Liver (tissue), 9 donors: ENCODE results near the gene NTN1. TPM values are rescaled to one million over a fixed set of nuclear protein-coding genes. Genes with fewer than 3 reads are reported as not detected.
A peak's percentile ranks its signal among the peaks of the same experiment; 100 is the strongest.

Experiments
- DNase-seq: peaks from one replicate; pipeline ENCODE4 v3.0.0-alpha.2; 2017; ENCODE audit warnings: low spot score
- H3K27ac ChIP-seq, 2 donors: one replicate each; pipeline ENCODE4 v1.7.0; 2013; ENCODE audit warnings: inconsistent platforms in 2 of 2, low read length in 2 of 2, control low read depth in 1 of 2, low read depth in 1 of 2, mild to moderate bottlenecking in 1 of 2
- H3K27me3 ChIP-seq, 4 donors: one replicate each; pipeline versions ENCODE4 v1.6.1 to v1.7.0; 2013; ENCODE audit warnings: low read length in 3 of 4, inconsistent platforms in 1 of 4, mild to moderate bottlenecking in 1 of 4, moderate library complexity in 1 of 4; ENCODE audit not compliant: control insufficient read depth in 4 of 4, insufficient read depth in 4 of 4
- H3K36me3 ChIP-seq, 4 donors: one replicate each; pipeline versions ENCODE4 v1.6.1 to v1.7.0; 2013; ENCODE audit warnings: low read length in 3 of 4, mild to moderate bottlenecking in 3 of 4, low read depth in 1 of 4, moderate library complexity in 1 of 4; ENCODE audit not compliant: control insufficient read depth in 4 of 4, insufficient read depth in 3 of 4
- H3K4me1 ChIP-seq, 4 donors: one replicate each; pipeline versions ENCODE4 v1.6.1 to v1.7.0; 2013; ENCODE audit warnings: low read length in 3 of 4, mild to moderate bottlenecking in 3 of 4, moderate library complexity in 1 of 4; ENCODE audit not compliant: control insufficient read depth in 4 of 4, insufficient read depth in 4 of 4
- H3K4me3 ChIP-seq, 3 donors: one replicate each; pipeline versions ENCODE4 v1.6.1 to v1.7.0; 2013; ENCODE audit warnings: low read length in 3 of 3, control low read depth in 1 of 3, low read depth in 1 of 3, mild to moderate bottlenecking in 1 of 3
- H3K9ac ChIP-seq, 2 donors: one replicate each; pipeline ENCODE4 v1.7.0; 2013; ENCODE audit warnings: low read length in 2 of 2, mild to moderate bottlenecking in 2 of 2, moderate library complexity in 2 of 2, control low read depth in 1 of 2, low read depth in 1 of 2
- H3K9me3 ChIP-seq, 4 donors: one replicate each; pipeline versions ENCODE4 v1.6.1 to v1.7.0; 2013; ENCODE audit warnings: low read length in 3 of 4; ENCODE audit not compliant: control insufficient read depth in 4 of 4
- CTCF ChIP-seq: fragments of 150-350 bp; IDR thresholded peaks from 2 replicates; pipeline ENCODE4 v1.5.1; 2017; ENCODE audit warnings: improper control_type of control experiment, low read depth, low read length; ENCODE audit not compliant: missing input control
- JUND ChIP-seq, 2 donors: IDR thresholded peaks; 2 replicates each; pipeline ENCODE4 v1.6.1; 2016; ENCODE audit warnings: antibody characterized with exemption in 2 of 2
- REST ChIP-seq: IDR thresholded peaks from 2 replicates; pipeline ENCODE4 v1.6.1; 2016; ENCODE audit warnings: antibody characterized with exemption, mild to moderate bottlenecking
- WGBS: extraction: QIAGEN DNeasy Blood & Tissue Kit; methylation state at CpG from one replicate; pipeline ENCODE4 v1.1.7; 2013; 5-methylcytosine and 5-hydroxymethylcytosine counted together
- polyA plus RNA-seq, 2 donors: library from polyadenylated mRNA; stranded (reverse) in 1 of 2; unstranded in 1 of 2; fragments of 200-250 nt in 1 of 2; fragments of >200 nt in 1 of 2; fragmentation: Nextera tagmentation in 1 of 2; extraction: Ambion mirVana in 1 of 2; gene quantifications; one replicate each; pipeline versions ENCODE4 v1.2.1 to v1.2.3, GENCODE V29; 2013 to 2015
- total RNA-seq, 2 donors: library from RNA; depleted of rRNA; stranded (reverse); fragments of >200 nt; gene quantifications; one replicate each; pipeline ENCODE4 v1.2.3, GENCODE V29; 2014
- donor health status: healthy.
- donor health status: healthy.
- donor health status: healthy.
- donor health status: healthy.
- donor health status: healthy.

The NTN1 gene
- total and polyA plus RNA-seq, 4 donors = 0.14 to 8.7 (median 4.3) TPM

DNA sequence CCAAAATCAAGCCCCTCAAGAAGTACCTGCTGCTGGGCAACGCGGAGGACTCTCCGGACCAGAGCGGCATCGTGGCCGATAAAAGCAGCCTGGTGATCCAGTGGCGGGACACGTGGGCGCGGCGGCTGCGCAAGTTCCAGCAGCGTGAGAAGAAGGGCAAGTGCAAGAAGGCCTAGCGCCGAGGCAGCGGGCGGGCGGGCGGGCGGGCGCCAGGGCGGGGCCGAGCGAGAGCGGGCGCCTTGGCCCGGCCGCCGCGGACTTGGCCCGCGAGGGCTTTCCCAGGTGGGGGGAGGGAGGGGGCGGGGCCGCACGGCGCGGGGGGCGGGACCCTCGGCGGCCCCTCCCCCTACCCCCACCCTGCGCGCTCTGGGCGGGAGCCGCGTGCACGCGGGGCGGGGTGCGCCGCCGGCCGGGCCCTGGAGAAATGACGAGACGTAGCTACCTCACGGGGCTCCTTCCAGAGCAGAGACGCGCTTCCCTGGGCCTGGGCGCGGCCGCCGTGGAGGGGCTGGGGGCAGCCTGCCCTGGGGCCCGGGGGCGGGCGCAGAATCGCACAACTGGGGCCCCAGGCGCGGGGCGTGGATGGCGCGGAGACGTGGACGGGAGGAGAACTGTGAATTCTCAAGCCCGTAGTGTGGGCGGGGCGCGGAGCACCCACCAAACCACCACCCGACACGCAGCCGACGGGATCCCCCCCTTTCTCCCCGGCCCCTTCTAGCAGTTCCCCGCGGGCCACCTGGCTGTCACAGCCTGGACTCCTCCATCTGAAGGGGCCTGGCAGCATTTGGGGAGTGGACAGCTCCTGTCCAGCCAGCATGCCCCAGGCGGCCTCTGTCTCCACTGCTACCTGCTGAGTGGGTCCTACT lies 218.7 kb downstream of the NTN1 start:
- Histone ChIP-seq H3K4me3 (peak overlapping the region in 2 of 3 donors; percentile 40 to 44), H3K27me3 (no peaks in the 10 kb centered on the region), H3K27ac (peak overlapping the region; percentile 85 to 90), H3K9me3 (no peaks in the 10 kb centered on the region), H3K9ac (peak overlapping the region in 1 of 2 donors; percentile 33), H3K36me3 (no peaks in the 10 kb centered on the region), H3K4me1 (peaks cover 13 to 25% (median 19%) of the 10 kb centered on the region in 4 donors)
- DNase-seq = peak; percentile 74
- TF ChIP-seq CTCF (no peak), REST (peak; percentile 45)
- WGBS = 12% methylated on average over 84 of the region's 84 CpGs

DNA sequence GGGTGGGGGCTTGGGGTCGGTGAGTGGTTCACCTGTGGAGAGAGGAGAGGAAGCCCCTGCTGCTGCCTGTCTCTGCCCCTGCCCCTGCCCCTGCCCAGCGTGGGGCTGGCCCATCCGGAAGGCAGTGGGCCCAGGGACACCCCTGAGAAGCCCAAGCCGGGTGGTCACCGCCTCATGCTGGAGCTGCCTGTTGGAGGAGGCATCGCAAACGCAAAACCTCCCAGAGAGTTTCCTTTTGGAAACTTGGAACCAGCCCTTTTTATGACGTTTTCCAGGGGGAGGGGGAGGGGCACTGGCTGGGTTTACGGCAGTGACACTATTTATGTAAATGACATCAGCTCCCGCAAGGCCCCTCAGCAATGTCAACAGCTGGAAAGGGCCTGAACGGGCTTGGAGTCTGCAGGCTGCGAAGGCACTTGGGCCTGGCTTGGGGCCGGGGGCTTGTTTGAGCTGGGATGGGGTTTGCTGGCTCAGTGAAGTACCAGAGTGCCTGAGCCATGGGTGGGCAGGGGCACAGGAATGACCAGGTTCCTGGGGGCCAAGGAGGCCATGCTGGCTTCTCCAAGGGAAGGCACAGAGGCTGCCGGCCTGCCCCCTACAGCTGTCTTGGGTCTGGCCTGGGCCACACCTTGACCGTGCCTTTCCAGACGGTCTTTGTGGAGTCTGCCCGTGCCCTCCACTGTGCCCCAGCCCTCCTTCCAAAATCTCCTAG lies 219.5 kb downstream of the NTN1 start:
- DNase-seq = peak; percentile 58
- Histone ChIP-seq H3K36me3 (no peaks in the 10 kb centered on the region), H3K9me3 (no peaks in the 10 kb centered on the region), H3K4me1 (peaks cover 13 to 25% (median 19%) of the 10 kb centered on the region in 4 donors), H3K9ac (peak overlapping the region in 1 of 2 donors; percentile 33), H3K27ac (peak overlapping the region; percentile 85 to 90), H3K27me3 (no peaks in the 10 kb centered on the region), H3K4me3 (no peak overlapping the region)
- WGBS = 64% methylated on average over 17 of the region's 17 CpGs
- TF ChIP-seq JUND (IDR thresholded peaks at IDR 0.05) (peak in 1 of 2 donors; percentile 25), REST (no peak)
